OCI-LY7 (cell line): ENCODE data around the gene CTCF. TPM values are rescaled to one million over a fixed set of nuclear protein-coding genes. Genes with fewer than 3 reads are reported as not detected.

Experiments used
- BruUV-seq: library from RNA; stranded (reverse); fragments of 400-500 nt; replicated peaks from 2 replicates; lab custom pipeline; 2021; lab: Mats Ljungman, UMichigan
- CTCF ChIA-PET: fragments of 300-600 bp; sonication (Branson Sonifier 250); formaldehyde crosslinking; loops from one replicate; lab custom pipeline; 2022; ENCODE audit warnings: antibody characterized with exemption; ENCODE audit not compliant: unreplicated experiment; lab: Charles Lee
- POLR2A ChIA-PET: fragments of 300-600 bp; sonication (Branson Sonifier 250); formaldehyde crosslinking; loops from one replicate; lab custom pipeline; 2022; ENCODE audit warnings: antibody characterized with exemption; lab: Charles Lee
- DNase-seq: peaks from one replicate; pipeline ENCODE4 v3.0.0-alpha.2; 2015; ENCODE audit warnings: low spot score
- H2AFZ ChIP-seq: fragments of 200-600 bp; sonication (generic), shearing (Covaris generic); 2 replicates; pipeline ENCODE4 v1.6.1; 2014; ENCODE audit warnings: mild to moderate bottlenecking, antibody characterized with exemption, low read length, moderate library complexity
- H3K27ac ChIP-seq: fragments of 200-600 bp; sonication (generic); 2 replicates; pipeline ENCODE4 v1.5.1; 2014; ENCODE audit warnings: mixed run types, low read depth, mild to moderate bottlenecking, moderate library complexity, low read length, inconsistent platforms; ENCODE audit not compliant: poor library complexity, severe bottlenecking
- H3K36me3 ChIP-seq: fragments of 200-600 bp; sonication (generic); 2 replicates; pipeline ENCODE4 v1.6.1; 2014; ENCODE audit warnings: mild to moderate bottlenecking, antibody characterized with exemption, low read length, moderate library complexity, mixed read lengths; ENCODE audit not compliant: insufficient read depth
- H3K4me1 ChIP-seq: fragments of 200-600 bp; sonication (generic); 2 replicates; pipeline ENCODE4 v1.5.1; 2014; ENCODE audit warnings: mild to moderate bottlenecking, low read length; ENCODE audit not compliant: insufficient read depth, poor library complexity, severe bottlenecking
- H3K4me2 ChIP-seq: fragments of 200-600 bp; sonication (generic); 2 replicates; pipeline ENCODE4 v1.6.1; 2014; ENCODE audit warnings: mild to moderate bottlenecking, low read length
- H3K4me3 ChIP-seq: fragments of 200-600 bp; sonication (generic); 2 replicates; pipeline ENCODE4 v1.5.1; 2014; ENCODE audit warnings: mild to moderate bottlenecking, low read depth, low read length; ENCODE audit not compliant: poor library complexity, severe bottlenecking
- H3K79me2 ChIP-seq: fragments of 200-600 bp; sonication (generic); 2 replicates; pipeline ENCODE4 v1.6.1; 2016; ENCODE audit warnings: low read depth, mild to moderate bottlenecking, low read length, moderate library complexity, mixed read lengths; ENCODE audit not compliant: insufficient read depth
- H3K9me2 ChIP-seq: fragments of 200-600 bp; sonication (generic); 2 replicates; pipeline ENCODE4 v1.6.1; 2016; ENCODE audit warnings: mild to moderate bottlenecking, low read length, mixed read lengths; ENCODE audit not compliant: insufficient read depth
- H3K9me3 ChIP-seq: fragments of 200-600 bp; sonication (generic); 2 replicates; pipeline ENCODE4 v1.6.1; 2014; ENCODE audit warnings: mild to moderate bottlenecking, mixed run types, low read length, mixed read lengths
- H4K20me1 ChIP-seq: fragments of 200-600 bp; sonication (generic); 2 replicates; pipeline ENCODE4 v1.6.1; 2014; ENCODE audit warnings: mild to moderate bottlenecking, antibody characterized with exemption, low read length, moderate library complexity, mixed read lengths; ENCODE audit not compliant: insufficient read depth
- CTCF ChIP-seq: fragments of 200-600 bp; sonication (generic); conservative IDR thresholded peaks from 2 replicates; pipeline ENCODE4 v1.5.1; 2014; ENCODE audit warnings: mild to moderate bottlenecking, antibody characterized with exemption, low read length, moderate library complexity, mixed read lengths
- EZH2phosphoT487 ChIP-seq: fragments of 200-600 bp; sonication (generic); IDR thresholded peaks from 2 replicates; pipeline ENCODE4 v1.6.1; 2018; ENCODE audit warnings: low read depth, borderline replicate concordance, mild to moderate bottlenecking, mixed run types, antibody characterized with exemption, low read length, moderate library complexity, mixed read lengths
- intact Hi-C: fragments of 100-400 bp; cut with micrococcal nuclease; formaldehyde crosslinking; loops from one replicate; pipeline ENCODE4 v1.10.0; 2022; ENCODE audit not compliant: unreplicated experiment
- total RNA-seq, 2 experiments: library from RNA; depleted of rRNA in 1 of 2; stranded (reverse); fragments of >200 nt in 1 of 2; shearing (Covaris generic) in 1 of 2; gene quantifications; 2 replicates each; pipeline ENCODE4 v1.2.3, GENCODE V29; 2014 to 2022

The CTCF gene
- total RNA-seq, 2 experiments from 2014 or later = 70.6 to 83.5 TPM

- no peak overlapping the region for H2AFZ ChIP-seq
- TF ChIP-seq EZH2phosphoT487 = no peak
- TF ChIP-seq CTCF = no peak
- CTCF ChIA-PET = no interaction called here
- H3K9me2 ChIP-seq = no peaks in the 10 kb centered on the region
- no peak overlapping the region for H3K4me2 ChIP-seq
- H3K9me3 ChIP-seq = no peaks in the 10 kb centered on the region
- intact Hi-C loops = no loop called here
- no peaks in the 10 kb centered on the region for H3K4me1 ChIP-seq
- H3K79me2 ChIP-seq = peaks cover 94% of the 10 kb centered on the region
- no TSS peak for BruUV-seq
- POLR2A ChIA-PET = interaction anchor here (0.6 to 1.6 kb wide), 3 partner anchors 8 to 46 kb away, joined by 3 to 4 read pairs (median 4); no protein-coding TSS in a partner anchor
- H4K20me1 ChIP-seq = no peaks in the 10 kb centered on the region
- no peak overlapping the region for H3K27ac ChIP-seq
- H3K36me3 ChIP-seq = peaks cover 87% of the 10 kb centered on the region
- no peak for DNase-seq
- H3K4me3 ChIP-seq = no peak overlapping the region
Observed at GRCh38 chr16:67579686-67580085, 17.4 kb downstream of the CTCF start.

GRCh38 chr16:67580202-67580601, 17.9 kb downstream of the CTCF start:
- Histone ChIP-seq H3K36me3 (peaks cover 87% of the 10 kb centered on the region), H2AFZ (no peak overlapping the region), H3K27ac (no peak overlapping the region), H3K9me3 (no peaks in the 10 kb centered on the region), H3K9me2 (no peaks in the 10 kb centered on the region), H3K4me2 (no peak overlapping the region), H3K79me2 (peaks cover 94% of the 10 kb centered on the region), H3K4me3 (no peak overlapping the region), H4K20me1 (no peaks in the 10 kb centered on the region), H3K4me1 (no peaks in the 10 kb centered on the region)
- ChIA-PET POLR2A (interaction anchor here (0.6 to 1.6 kb wide), 2 partner anchors 11 to 46 kb away, joined by 4 read pairs; no protein-coding TSS in a partner anchor), CTCF (no interaction called here)
- DNase-seq = no peak
- intact Hi-C loops = no loop called here
- BruUV-seq = no TSS peak
- TF ChIP-seq CTCF (no peak), EZH2phosphoT487 (no peak)

- Histone ChIP-seq H3K79me2 (peaks cover 75% of the 10 kb centered on the region), H3K27ac (no peak overlapping the region), H2AFZ (no peak overlapping the region), H3K9me3 (no peaks in the 10 kb centered on the region), H3K4me1 (peaks cover 4% of the 10 kb centered on the region), H3K9me2 (no peaks in the 10 kb centered on the region), H3K4me2 (no peak overlapping the region), H4K20me1 (no peaks in the 10 kb centered on the region; the same call in 1 of the 2 replicates), H3K4me3 (no peak overlapping the region), H3K36me3 (peaks cover 63% of the 10 kb centered on the region)
- BruUV-seq = no TSS peak
- TF ChIP-seq CTCF (no peak), EZH2phosphoT487 (no peak)
- intact Hi-C loops = no loop called here
- no peak for DNase-seq
- ChIA-PET POLR2A (interaction anchor here (0.6 to 1.2 kb wide), 3 partner anchors 9 to 797 kb away, joined by 3 to 4 read pairs (median 3); no protein-coding TSS in a partner anchor), CTCF (interaction anchor here (0.8 kb wide), 1 partner anchor 46 kb away, joined by 4 read pairs; no protein-coding TSS in a partner anchor)
Observed at GRCh38 chr16:67593288-67593687, 31.0 kb downstream of the CTCF start.
